HCT116 (cell line): ENCODE measurements around the gene SMAD7.

ENCODE experiments used
- CTCF ChIP-seq, 3 experiments: fragments of 200-600 bp in 1 of 3; sonication (generic) in 1 of 3; IDR thresholded peaks in 2 of 3; conservative IDR thresholded peaks in 1 of 3; 2 replicates each; pipeline ENCODE4 v1.5.1; 2012 to 2017; ENCODE audit warnings: low read depth in 2 of 3, low read length in 2 of 3, antibody characterized with exemption in 1 of 3, borderline replicate concordance in 1 of 3, control low read depth in 1 of 3, mild to moderate bottlenecking in 1 of 3, mixed read lengths in 1 of 3, mixed run types in 1 of 3, moderate library complexity in 1 of 3; ENCODE audit not compliant: insufficient read depth in 1 of 3
- MAX ChIP-seq: IDR thresholded peaks from 2 replicates; pipeline ENCODE4 v1.6.1; 2012
- SP1 ChIP-seq: IDR thresholded peaks from 2 replicates; pipeline ENCODE4 v1.6.1; 2012; ENCODE audit warnings: low read depth
- ZBTB33 ChIP-seq: IDR thresholded peaks from 2 replicates; pipeline ENCODE4 v1.6.1; 2011; ENCODE audit warnings: mild to moderate bottlenecking, low read length, moderate library complexity; ENCODE audit not compliant: insufficient replicate concordance; ENCODE audit errors: extremely low read depth

- TF ChIP-seq CTCF (IDR thresholded peaks at IDR 0.05 in 2 of 3, conservative IDR thresholded peaks at IDR 0.05 in 1 of 3; ENCODE audit: borderline replicate concordance in 1 of 3, insufficient read depth in 1 of 3, low read depth in 2 of 3, low read length in 2 of 3) (no peak), ZBTB33 (no peak), MAX (no peak), SP1 (no peak)
Observed at GRCh38 chr18:48957136-48957535, 6.4 kb upstream of the SMAD7 start.
